NCI-H748 treated with DMSO at 0.1 percent for 48 hours (cell line): ENCODE measurements around the gene KLHL21.
"Not testable (repeated sequence)": the region's sequence is repeated elsewhere in the genome, so short reads cannot be mapped to it uniquely, and the experiment has no call there.

ENCODE experiments used
- DNase-seq: peaks from one replicate; lab custom pipeline; 2025; lab: John Stamatoyannopoulos, UW

The KLHL21 gene

GRCh38 chr1:6602669-6603237, at the start of gene KLHL21:
TSS of gene KLHL21 (minus strand) at chr1:6602869. CDS start at chr1:6602817, 52 bp downstream.
- peak; percentile 34 for DNase-seq

GRCh38 chr1:6651909-6652308, 49.2 kb upstream of the KLHL21 start:
- DNase-seq: no peak

- no peak for DNase-seq
Measured at GRCh38 chr1:6648556-6648955, 45.9 kb upstream of the KLHL21 start.

GRCh38 chr1:6646499-6647148, 44.0 kb upstream of the KLHL21 start:
- peak; percentile 20 for DNase-seq

- no peak for DNase-seq
Measured at GRCh38 chr1:6645018-6645417, 42.3 kb upstream of the KLHL21 start.

- not testable (repeated sequence) for DNase-seq
Measured at GRCh38 chr1:6640867-6641266, 38.2 kb upstream of the KLHL21 start.

GRCh38 chr1:6638226-6638625, 35.6 kb upstream of the KLHL21 start:
- DNase-seq: no peak

GRCh38 chr1:6637770-6638169, 35.1 kb upstream of the KLHL21 start:
- DNase-seq: no peak

GRCh38 chr1:6636778-6637177, 34.1 kb upstream of the KLHL21 start:
- DNase-seq: not testable (repeated sequence)

- DNase-seq: no peak
Measured at GRCh38 chr1:6635910-6636760, 33.5 kb upstream of the KLHL21 start.

- no peak for DNase-seq
Measured at GRCh38 chr1:6635161-6635909, 32.7 kb upstream of the KLHL21 start.

- DNase-seq: no peak
Measured at GRCh38 chr1:6634371-6635052, 31.8 kb upstream of the KLHL21 start.

GRCh38 chr1:6632588-6633514, 30.2 kb upstream of the KLHL21 start:
- DNase-seq: no peak

- DNase-seq: no peak
Measured at GRCh38 chr1:6631058-6631457, 28.4 kb upstream of the KLHL21 start.

- no peak for DNase-seq
Measured at GRCh38 chr1:6630027-6630426, 27.4 kb upstream of the KLHL21 start.

GRCh38 chr1:6628971-6629479, 26.4 kb upstream of the KLHL21 start:
- DNase-seq: no peak

- no peak for DNase-seq
Measured at GRCh38 chr1:6627841-6628545, 25.3 kb upstream of the KLHL21 start.

- DNase-seq: no peak
Measured at GRCh38 chr1:6627031-6627430, 24.4 kb upstream of the KLHL21 start.

- DNase-seq: no peak
Measured at GRCh38 chr1:6625584-6626149, 23.0 kb upstream of the KLHL21 start.
